ENCODE results near the gene TP53I13.

DNA sequence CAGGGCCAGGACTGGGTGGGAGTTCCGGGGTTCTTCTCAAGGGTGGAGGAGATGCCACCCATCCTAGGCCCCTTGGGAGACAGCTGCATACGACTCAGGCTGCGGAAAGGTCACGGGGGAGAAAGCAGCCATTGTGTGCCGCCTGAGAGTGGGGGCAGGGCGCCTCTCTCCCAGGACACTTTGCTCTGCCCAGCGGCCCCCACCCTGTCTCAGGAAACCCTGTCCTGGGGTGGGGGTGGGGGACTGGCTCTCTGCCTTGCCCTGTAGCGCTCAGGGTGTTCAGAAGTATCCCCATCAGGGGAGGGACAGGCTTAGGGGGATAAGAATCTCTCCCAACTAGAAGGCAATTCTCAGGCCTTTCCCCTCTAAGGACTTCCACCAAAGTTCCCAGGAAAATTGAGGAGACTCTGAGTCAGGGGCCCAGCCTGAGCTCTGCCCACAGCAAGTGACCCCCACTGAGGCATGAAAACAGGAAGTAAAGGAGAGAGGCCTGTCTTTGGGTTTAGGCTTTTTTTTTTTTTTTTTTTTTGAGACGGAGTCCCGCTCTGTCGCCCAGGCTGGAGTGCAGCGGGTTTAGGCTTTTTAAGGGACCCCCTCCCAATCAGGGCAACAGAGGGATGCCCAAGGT is 16.1 kb downstream of the TP53I13 start:
- TF ChIP-seq, protein P1, sequence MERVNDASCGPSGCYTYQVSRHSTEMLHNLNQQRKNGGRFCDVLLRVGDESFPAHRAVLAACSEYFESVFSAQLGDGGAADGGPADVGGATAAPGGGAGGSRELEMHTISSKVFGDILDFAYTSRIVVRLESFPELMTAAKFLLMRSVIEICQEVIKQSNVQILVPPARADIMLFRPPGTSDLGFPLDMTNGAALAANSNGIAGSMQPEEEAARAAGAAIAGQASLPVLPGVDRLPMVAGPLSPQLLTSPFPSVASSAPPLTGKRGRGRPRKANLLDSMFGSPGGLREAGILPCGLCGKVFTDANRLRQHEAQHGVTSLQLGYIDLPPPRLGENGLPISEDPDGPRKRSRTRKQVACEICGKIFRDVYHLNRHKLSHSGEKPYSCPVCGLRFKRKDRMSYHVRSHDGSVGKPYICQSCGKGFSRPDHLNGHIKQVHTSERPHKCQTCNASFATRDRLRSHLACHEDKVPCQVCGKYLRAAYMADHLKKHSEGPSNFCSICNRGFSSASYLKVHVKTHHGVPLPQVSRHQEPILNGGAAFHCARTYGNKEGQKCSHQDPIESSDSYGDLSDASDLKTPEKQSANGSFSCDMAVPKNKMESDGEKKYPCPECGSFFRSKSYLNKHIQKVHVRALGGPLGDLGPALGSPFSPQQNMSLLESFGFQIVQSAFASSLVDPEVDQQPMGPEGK (CRISPR knock-in tag; IDR thresholded peaks at IDR 0.05; ENCODE audit: borderline replicate concordance) = no peak
- TF ChIP-seq RARB (CRISPR knock-in tag; IDR thresholded peaks at IDR 0.05) (no peak), ZC3H10 (CRISPR knock-in tag; IDR thresholded peaks at IDR 0.05) (no peak), SNAI2 (CRISPR knock-in tag; IDR thresholded peaks at IDR 0.05) (no peak), CREB5 (CRISPR knock-in tag; IDR thresholded peaks at IDR 0.05; ENCODE audit: low read depth) (no peak), ZFP30 (CRISPR knock-in tag; IDR thresholded peaks at IDR 0.05) (no peak), GLIS3 (CRISPR knock-in tag; IDR thresholded peaks at IDR 0.05) (no peak), ZFP3 (CRISPR knock-in tag; IDR thresholded peaks at IDR 0.05) (no peak)

All from SK-N-SH treated with all-trans-retinoic acid at 6 μM for 48 hours (cell line).